Measurements from ENCODE around the gene PTCSC3. TPM values are rescaled to one million over a fixed set of nuclear protein-coding genes. Genes with fewer than 3 reads are reported as not detected.

PTCSC3 gene
- total and polyA plus RNA-seq, 9 of the 15 experiments (the other 6 are each of a cell fraction or from before 2014, with no cell fraction given): not detected

Other genes with a start within 250 kb of the PTCSC3 start
- gene MBIP, start 143.9 kb upstream of the PTCSC3 start, total RNA-seq (2014; rRNA removed): 5.5 and 8.4 TPM in 2 replicates
- 13.8 and 16.1 TPM in 2 replicates for gene MBIP, start 143.9 kb upstream of the PTCSC3 start, total RNA-seq (2014; rRNA removed; fragmentation: Illumina TruSeq; extraction: Trizol)
- gene MBIP, start 143.9 kb upstream of the PTCSC3 start, total RNA-seq (2015; rRNA removed; fragmentation: Illumina TruSeq; extraction: Trizol): 10.8 and 14.4 TPM in 2 replicates
- 12.8 and 14.4 TPM in 2 replicates for gene MBIP, start 143.9 kb upstream of the PTCSC3 start, total RNA-seq (2021)
- gene MBIP, start 143.9 kb upstream of the PTCSC3 start, polyA plus RNA-seq (2011; rRNA removed): 19.3 and 19.4 TPM in 2 replicates
- gene MBIP, start 143.9 kb upstream of the PTCSC3 start, polyA plus RNA-seq (2014; fragmentation: Illumina TruSeq; extraction: Trizol): 21.0 and 25.3 TPM in 2 replicates
- 10 to 100 TPM; 29.3 to 31.1 TPM for gene MBIP, start 143.9 kb upstream of the PTCSC3 start, polyA plus RNA-seq (2014; fragmentation: Nextera tagmentation; extraction: Ambion mirVana)
- 19.4 and 20.2 TPM in 2 replicates for gene MBIP, start 143.9 kb upstream of the PTCSC3 start, polyA plus RNA-seq (2014; rRNA removed)

Measured in K562 (cell line).